HG03280 (cell line): ENCODE results near the gene CTSW.

Source experiments
- ATAC-seq: cut with Tn5 transposase; IDR thresholded peaks from one replicate; pipeline ENCODE4 v1.9.1; 2021; ENCODE audit warnings: mild to moderate bottlenecking, moderate library complexity; ENCODE audit not compliant: unreplicated experiment

CTSW gene

DNA sequence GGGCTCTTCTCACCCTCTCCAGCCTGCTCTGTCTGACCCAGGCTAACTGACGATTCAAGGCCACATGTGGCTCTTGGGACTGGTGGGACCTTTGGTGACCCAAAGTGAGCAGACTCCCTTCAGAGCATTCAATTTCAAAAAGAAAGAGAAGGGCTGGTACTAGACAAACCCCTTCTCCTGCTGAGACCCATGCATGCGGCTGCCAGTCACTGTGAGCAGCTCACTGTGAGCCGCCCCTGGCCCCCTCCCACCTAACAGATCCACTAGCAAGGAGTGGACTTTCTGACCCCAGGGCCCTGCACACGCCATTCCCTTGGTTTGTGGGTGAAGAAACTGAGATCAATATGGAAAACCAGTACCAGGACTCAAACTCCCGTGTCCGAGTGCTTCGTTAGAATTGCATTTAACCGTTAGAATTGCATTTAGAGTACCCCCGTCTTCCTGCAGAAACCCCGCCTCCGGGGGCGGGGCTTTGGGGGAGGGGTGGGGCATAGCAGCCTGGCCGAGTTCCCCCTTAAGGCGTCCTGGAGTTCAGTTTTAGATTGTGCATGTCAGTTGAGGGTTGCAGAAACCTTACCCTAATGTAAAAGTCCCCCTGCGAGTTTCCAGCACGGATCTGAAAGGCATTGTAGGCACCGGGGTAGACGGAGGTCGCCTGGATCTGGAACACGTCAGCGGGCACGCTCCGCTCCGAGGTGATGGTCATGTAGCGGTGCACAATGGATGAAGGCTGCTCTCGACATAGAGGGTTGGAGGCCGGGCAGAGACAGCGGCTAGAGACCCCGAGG, 12.2 kb upstream of the CTSW start:
- ATAC-seq, result no peak

- no peak for ATAC-seq
Observed at GRCh38 chr11:65868076-65868667, 11.5 kb upstream of the CTSW start.

- no peak for ATAC-seq
Observed at GRCh38 chr11:65868907-65869306, 10.7 kb upstream of the CTSW start.

DNA sequence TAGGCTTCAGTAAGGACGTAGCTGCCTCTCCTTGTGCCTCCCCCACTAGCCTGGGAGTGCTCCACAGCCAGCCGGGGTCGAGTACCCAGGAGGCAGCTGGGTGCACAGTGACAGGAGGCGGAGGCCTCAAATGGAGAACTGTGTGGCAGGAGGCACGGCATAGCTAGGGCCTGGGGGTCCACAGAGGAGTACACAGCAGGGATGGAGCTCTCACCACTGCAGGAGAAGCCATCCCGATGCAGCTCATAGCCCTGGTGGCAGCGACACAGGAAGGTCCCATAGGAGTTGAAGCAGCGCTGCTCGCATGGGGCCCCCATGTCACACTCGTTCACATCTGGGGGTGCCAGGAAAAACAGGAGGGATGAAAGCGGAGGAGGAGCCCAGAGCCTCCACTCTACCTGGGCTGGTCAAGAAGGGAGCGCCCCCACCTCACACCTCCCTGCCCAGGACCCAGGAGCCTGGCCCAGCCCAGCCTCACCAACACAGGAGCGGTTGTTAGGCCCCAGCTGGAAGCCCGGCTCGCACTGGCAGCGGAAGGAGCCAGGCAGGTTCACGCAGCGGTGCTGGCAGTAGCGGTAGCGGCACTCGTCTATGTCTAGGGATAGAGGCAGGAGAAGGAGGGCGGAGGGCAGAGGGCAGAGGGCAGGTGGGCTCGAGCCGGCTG, 9.9 kb upstream of the CTSW start:
- no peak for ATAC-seq

GRCh38 chr11:65870307-65870658, 9.4 kb upstream of the CTSW start:
- no peak for ATAC-seq

DNA sequence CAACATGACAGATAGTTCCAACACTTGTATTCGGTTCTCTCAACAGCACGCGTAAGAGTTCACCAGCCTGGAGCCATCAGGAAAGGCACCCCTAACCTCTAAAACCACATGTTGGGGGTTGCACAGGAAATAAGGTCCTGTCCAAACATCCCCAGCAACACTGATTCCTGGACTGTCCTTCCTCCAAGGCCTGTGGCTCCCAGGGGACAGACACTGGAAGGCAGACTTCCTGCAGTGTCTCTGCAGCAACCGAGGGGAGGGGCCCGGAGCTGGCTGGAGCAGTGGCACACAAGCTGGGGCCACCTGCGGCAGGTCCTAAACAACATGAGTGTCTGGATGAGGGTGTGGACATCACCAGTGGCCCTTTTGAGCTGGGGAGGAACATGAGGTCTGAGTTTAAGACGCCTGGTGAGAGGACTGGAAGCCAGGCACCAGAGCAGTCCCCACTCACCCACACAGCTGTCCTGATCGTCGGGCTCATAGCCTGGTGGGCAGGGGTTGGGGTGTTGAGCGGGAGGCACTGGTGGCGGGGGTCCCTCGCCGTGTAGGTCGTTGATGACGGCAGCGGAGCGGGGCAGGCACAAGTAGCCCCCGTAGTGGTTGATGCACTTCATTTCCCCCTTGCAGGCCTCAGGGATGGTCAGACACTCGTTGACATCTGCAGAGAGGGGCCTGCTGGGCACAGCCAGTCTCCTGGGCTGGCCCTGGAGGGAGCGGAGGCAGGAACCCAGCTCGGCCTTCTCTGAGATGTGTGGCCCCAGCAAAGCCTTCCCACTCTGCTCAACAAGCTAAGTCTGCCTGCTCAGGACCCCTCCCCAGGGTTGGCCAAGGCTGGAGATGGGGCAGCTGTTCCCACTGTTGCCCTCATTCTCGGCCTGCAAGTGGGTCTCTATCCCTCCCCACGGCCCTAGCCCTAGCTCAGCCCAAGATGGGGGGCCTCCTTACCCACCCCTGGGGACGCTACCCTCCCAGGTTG, 8.6 kb upstream of the CTSW start:
- ATAC-seq, result no peak

DNA sequence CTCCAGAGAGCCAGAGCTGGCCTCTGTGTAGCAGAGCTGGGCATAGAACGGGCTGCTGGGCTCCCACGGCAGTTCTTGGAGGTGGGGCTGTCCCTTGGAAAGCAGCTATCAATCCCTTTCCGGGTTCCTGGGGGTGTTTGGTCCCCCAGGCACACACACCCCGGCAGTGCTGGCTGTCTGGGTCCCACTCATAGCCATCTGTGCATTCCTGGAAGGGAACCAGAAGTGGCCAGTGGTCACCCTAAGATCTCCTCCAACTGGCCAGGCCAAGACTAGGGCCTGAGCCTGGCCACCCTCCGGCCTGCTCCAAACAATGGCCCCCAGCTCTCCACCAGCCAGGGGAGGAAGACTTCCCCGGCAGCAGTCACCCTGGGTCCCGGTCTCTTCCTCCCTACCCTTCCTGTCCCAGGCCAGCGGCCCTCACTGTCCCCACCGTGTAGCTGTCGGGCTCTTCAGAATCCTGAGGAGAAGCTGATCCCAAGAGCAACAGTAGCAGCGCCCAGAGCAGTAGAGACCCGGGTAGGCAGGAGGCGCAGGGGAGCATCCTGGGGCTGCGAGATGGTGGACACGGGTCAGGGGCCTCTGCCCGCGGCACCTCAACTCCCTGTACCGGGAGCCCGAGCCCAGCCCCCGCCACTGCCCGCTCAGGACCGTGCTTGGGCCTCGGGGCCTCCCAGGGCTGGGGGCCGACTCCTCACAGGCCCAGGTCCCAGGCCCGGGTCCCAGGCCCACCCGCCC, 7.7 kb upstream of the CTSW start:
- ATAC-seq, result no peak

DNA sequence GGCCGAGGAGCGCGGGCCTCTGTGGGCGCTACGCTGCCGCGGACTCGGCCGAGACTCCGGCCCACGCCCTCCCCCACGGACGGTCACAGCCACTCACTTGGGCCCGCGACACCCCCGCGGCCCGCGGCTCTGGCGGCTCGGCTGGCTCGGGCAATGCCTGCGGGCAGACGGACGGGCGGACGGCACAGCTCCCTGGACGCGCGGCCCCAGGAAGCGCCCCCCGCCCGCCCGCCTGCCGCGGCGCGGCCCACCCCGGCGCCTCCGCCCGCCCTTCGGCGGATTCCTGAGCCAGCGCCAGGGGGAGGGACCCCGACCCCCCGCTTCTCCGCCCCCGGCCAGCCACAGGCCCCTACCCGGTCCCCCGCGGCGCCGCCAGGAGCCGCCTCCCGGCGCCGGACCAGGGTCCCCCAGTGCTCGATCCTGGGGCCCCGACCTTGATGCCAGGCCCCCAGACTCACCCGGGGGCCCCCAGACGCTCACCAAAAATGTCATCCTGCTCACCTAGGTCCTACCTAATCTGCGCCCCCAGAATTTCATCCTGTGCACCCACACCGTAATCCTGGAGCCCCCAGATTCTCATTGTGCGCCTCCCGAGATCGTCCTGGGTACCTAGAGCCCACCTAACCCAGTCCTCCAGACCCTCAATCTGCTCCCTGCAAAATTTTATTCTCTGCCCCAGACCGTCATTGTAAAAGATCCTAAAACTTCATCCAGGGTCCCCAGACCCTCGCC, 6.9 kb upstream of the CTSW start, which contains the start of gene EFEMP2:
TSS of gene EFEMP2 (minus strand) at position 215 of the 732 bp plus-strand sequence. CDS start 446 bp downstream, outside the sequence.
- no peak for ATAC-seq

DNA sequence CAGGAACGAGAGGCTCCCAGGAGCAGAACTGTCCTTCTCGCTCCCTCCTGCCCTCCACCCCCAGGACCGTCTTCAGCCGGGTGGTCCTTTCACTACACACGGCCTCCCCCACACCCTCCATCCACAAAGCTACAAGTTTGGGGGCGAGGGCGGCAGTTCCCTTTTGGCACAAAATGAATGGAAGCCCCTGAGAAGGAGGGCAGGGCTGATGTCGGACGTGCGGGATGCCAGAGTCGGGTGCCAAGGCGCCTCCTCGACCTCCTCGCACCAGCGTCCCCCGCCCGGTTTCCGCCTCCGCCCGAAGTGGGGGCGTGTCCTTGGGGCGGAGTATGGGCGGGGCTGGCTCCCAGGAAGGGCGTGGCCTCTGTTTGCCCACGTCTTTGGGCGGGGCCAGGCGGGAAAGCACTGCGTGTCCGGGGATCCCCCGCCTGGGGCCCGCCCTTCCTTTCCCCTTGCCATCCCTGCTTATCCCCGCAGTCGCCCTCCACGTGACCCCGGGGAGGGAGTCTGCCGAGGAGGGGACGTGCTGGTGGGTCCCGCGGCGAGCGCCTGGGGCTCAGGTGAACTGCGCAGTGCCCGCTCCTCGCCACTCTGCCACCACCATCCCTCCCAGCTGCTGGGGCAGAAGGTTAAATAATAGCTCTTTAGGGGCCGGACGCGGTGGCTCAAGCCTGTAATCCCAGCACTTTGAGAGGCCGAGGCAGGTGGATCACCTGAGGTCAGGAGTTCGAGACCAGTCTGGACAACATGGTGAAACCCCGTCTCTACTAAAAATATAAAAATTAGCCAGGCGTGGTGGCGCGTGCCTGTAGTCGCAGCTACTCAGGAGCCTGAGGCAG, 6.1 kb upstream of the CTSW start:
- ATAC-seq, result peak; percentile 83

DNA sequence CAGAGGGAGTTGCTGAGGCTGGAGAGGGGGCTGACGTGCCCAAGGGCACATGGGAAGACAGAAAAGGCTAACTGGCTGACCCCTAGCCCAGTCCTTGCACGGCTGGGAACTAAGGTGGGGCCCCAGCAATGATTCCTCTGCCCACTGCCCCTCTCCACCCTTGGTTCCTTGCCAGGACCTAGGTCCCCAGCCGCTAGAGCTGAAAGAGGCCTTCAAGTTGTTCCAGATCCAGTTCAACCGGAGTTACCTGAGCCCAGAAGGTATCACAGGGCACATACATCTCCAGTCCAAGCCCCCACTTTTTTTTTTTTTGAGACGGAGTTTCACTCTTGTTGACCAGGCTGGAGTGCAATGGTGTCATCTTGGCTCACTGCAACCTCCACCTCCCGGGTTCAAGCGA, 390 bp downstream of the CTSW start:
- no peak for ATAC-seq

GRCh38 chr11:65880844-65881421, 1.3 kb downstream of the CTSW start:
- ATAC-seq, result no peak

DNA sequence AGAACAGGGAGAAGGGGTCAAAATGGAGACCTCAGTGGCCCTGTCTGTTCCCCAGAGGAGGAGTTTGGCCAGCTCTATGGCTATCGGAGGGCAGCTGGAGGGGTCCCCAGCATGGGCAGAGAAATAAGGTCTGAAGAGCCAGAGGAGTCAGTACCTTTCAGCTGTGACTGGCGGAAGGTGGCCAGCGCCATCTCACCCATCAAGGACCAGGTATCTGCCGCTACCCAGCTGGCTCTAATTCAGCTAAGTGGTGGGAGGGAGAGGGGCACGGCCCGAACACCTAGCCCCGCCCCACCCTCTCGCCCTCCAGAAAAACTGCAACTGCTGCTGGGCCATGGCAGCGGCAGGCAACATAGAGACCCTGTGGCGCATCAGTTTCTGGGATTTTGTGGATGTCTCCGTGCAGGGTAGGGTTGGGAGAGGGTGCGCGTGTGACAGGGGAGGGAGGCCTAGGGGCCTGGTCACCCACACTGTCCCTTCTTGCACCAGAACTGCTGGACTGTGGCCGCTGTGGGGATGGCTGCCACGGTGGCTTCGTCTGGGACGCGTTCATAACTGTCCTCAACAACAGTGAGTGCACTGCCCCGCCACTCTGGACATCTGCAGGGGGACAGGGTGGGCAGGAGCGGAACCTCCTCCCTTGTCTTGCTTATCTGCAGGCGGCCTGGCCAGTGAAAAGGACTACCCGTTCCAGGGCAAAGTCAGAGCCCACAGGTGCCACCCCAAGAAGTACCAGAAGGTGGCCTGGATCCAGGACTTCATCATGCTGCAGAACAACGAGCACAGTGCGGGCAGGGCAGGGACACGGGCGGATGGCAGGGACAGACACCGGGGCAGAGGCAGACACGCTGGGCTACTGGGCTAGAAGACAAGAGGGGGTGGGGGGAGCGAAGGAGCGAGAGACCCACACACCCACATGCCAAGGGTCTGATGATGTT, 2.8 kb downstream of the CTSW start:
- ATAC-seq, result no peak

DNA sequence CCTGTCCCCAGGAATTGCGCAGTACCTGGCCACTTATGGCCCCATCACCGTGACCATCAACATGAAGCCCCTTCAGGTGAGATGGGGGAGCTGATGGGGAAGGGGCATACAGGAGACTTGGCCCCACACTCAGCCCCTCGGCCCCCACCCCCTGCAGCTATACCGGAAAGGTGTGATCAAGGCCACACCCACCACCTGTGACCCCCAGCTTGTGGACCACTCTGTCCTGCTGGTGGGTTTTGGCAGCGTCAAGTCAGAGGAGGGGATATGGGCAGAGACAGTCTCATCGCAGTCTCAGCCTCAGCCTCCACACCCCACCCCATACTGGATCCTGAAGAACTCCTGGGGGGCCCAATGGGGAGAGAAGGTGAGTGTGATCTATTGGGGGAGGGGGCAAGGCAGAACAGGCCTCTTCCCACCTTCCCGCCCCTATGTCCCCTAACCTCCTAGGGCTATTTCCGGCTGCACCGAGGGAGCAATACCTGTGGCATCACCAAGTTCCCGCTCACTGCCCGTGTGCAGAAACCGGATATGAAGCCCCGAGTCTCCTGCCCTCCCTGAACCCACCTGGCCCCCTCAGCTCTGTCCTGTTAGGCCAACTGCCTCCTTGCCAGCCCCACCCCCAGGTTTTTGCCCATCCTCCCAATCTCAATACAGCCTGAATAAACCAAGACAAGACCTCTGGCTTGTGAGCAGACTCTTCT, 3.6 kb downstream of the CTSW start:
- ATAC-seq, result no peak

DNA sequence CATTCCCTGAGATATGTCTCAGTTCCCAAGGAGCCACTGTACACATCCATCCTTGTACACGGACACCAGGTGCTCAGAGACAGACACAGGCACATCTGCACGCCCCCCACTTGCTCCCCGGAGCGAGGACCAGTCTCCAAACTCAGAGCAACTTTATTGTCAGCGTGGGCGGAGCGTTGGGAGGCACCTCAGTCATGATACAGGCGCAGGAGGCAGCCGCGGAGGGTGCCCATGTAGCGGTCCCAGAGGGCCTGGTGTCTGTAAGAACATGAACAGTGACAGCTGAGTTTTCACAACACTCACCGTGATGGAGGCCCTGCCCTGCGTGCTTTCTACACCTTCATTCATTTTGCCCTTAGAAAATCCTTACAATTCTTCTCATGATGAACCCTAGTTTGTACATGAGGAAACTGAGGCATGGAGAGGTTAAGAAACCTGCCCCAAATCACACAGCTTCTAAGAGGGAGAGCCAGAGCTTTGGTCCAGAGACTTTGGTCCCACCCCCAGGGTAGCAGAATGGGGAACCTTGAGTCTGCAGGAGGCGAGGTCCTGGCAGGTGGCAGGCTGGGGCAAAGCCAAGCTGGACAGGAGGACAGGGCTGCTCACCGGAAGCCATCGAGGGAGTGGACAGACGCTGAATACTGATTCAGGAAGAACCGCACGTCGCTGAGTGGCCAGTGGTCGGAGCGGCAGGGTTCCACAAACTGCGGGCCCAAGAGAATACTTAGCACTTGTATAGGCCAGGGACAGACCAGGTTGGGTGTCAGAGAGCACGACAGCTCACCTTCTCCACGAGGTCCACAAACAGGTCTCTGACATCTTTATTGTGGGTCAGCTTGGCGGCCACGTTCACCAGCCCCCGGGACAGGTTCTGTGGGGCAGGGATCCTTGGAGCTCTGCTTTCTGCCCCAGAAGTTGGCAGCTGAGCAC, 4.4 kb downstream of the CTSW start:
- ATAC-seq, result no peak

DNA sequence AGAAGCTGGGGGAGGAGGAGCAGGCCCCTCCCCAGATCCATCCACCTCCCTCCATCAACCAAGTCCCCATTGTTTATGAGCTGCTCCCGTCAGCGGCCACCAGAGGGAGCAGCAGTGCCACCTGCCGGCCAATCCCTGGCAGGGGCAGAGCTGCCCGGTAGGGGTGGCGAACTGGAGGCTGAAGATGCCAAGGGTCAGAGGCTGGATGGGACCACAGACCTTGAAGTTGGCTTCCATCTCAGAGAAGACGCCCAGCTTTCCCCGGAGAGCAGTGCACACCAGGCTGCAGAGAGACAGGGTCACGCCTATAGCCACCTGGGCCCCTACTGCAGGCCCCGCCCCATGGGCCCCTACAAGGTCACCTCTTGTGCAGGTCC, 5.1 kb downstream of the CTSW start:
- no peak for ATAC-seq

DNA sequence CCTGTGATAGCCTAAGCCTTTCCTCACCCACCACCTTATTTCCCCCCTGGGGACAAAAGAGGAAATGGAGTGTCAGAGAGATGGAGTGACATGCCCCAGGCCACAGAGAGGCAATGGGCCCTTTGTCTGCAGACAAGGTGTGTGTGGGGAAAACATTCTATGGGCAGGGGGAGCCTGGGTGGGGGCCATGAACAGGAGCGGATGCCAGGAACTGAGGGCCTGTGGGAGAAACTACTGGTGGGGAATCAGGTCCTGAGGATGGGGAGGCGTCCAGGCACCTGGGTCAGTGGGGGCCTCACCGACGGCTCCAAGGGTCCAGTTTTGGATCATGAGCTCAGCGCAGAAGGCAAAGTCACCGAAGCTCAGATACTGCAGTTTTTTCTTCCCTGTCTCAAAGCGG, 5.6 kb downstream of the CTSW start:
- ATAC-seq, result no peak
